Memory B cell (primary cell): ENCODE results near the gene TOM1L1.

ENCODE experiments used
- ATAC-seq: fragments of 150-1000 bp; cut with Tn5 transposase; 2 replicates; pipeline ENCODE4 v1.10.0; 2021; ENCODE audit warnings: low read depth, mild to moderate bottlenecking, moderate library complexity
- DNase-seq, 2 donors: peaks; one replicate each; pipeline ENCODE4 v3.0.0; 2022; ENCODE audit warnings: low spot score in 2 of 2
- H3K27ac Mint-ChIP-seq: one replicate; pipeline ENCODE4 v1.8.0; 2022; ENCODE audit warnings: mild to moderate bottlenecking, moderate library complexity, mixed read lengths
- H3K27me3 Mint-ChIP-seq: one replicate; pipeline ENCODE4 v1.8.0; 2022; ENCODE audit warnings: mixed read lengths
- H3K36me3 Mint-ChIP-seq: one replicate; pipeline ENCODE4 v1.8.0; 2022; ENCODE audit warnings: mild to moderate bottlenecking, mixed read lengths
- H3K4me1 Mint-ChIP-seq: one replicate; pipeline ENCODE4 v1.8.0; 2022; ENCODE audit warnings: mixed read lengths
- H3K4me3 Mint-ChIP-seq: one replicate; pipeline ENCODE4 v1.8.0; 2022; ENCODE audit warnings: mild to moderate bottlenecking, moderate library complexity, mixed read lengths
- H3K9me3 Mint-ChIP-seq: one replicate; pipeline ENCODE4 v1.8.0; 2022; ENCODE audit warnings: mixed read lengths

Gene TOM1L1

DNA sequence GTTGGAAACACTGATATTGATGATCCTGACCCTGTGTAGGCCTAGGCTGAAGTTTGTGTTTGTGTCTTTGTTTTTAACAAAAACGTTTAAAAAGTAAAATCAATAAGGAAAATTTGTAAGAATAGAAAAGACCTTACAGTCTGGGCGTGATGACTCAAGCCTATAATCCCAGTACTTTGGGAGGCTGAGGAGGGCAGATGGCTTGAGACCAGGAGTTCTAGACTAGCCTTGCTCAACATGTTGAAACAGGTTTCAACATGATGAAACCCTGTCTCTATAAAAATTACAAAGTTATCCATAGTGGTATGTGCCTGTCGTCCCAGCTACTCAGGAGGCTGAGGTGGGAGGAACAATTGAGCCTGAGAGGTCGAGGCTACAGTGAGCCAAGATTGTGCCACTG, 18.3 kb upstream of the TOM1L1 start:
- no peaks in the 10 kb centered on the region for H3K27me3 Mint-ChIP-seq
- H3K27ac Mint-ChIP-seq = no peak overlapping the region
- no peak for ATAC-seq
- H3K36me3 Mint-ChIP-seq = no peaks in the 10 kb centered on the region
- DNase-seq = no peak
- no peak overlapping the region for H3K4me3 Mint-ChIP-seq
- no peaks in the 10 kb centered on the region for H3K9me3 Mint-ChIP-seq
- no peaks in the 10 kb centered on the region for H3K4me1 Mint-ChIP-seq

GRCh38 chr17:54882950-54883349, 17.7 kb upstream of the TOM1L1 start:
- H3K4me3 Mint-ChIP-seq = no peak overlapping the region
- H3K27ac Mint-ChIP-seq = no peak overlapping the region
- no peaks in the 10 kb centered on the region for H3K4me1 Mint-ChIP-seq
- no peak for ATAC-seq
- DNase-seq = no peak
- H3K36me3 Mint-ChIP-seq = no peaks in the 10 kb centered on the region
- no peaks in the 10 kb centered on the region for H3K27me3 Mint-ChIP-seq
- H3K9me3 Mint-ChIP-seq = no peaks in the 10 kb centered on the region

DNA sequence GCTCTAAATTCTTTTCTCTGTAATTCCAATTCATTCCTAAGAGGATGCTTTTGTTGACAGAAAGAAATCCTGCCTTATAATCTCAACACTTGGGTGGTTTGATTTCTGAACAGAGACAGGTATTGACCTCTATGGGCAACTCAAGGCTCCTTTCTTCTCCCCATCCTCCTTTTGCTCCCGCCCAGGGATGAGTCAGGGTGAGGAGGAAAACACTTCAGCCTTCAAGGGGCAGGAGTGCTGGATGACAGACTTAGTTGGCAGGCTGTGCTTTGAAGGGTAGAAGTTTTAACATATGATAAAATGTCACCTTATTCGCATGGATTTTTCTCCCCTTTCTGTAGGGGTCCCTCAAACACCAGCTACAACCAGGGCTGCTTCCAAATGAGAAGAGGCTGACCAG, 16.7 kb upstream of the TOM1L1 start:
- Mint-ChIP-seq H3K4me1 (no peaks in the 10 kb centered on the region), H3K9me3 (no peaks in the 10 kb centered on the region), H3K27me3 (no peaks in the 10 kb centered on the region), H3K4me3 (no peak overlapping the region), H3K27ac (no peak overlapping the region), H3K36me3 (no peaks in the 10 kb centered on the region)
- DNase-seq (no peak), ATAC-seq (no peak)

- H3K27ac Mint-ChIP-seq = no peak overlapping the region
- ATAC-seq (no peak), DNase-seq (no peak)
- no peaks in the 10 kb centered on the region for H3K36me3 Mint-ChIP-seq
- no peaks in the 10 kb centered on the region for H3K4me1 Mint-ChIP-seq
- H3K27me3 Mint-ChIP-seq = peaks cover 2% of the 10 kb centered on the region
- H3K4me3 Mint-ChIP-seq = no peak overlapping the region
- no peaks in the 10 kb centered on the region for H3K9me3 Mint-ChIP-seq
Observed at GRCh38 chr17:54887787-54888186, 12.9 kb upstream of the TOM1L1 start.

GRCh38 chr17:54888254-54888653, 12.4 kb upstream of the TOM1L1 start:
- ATAC-seq = no peak

DNA sequence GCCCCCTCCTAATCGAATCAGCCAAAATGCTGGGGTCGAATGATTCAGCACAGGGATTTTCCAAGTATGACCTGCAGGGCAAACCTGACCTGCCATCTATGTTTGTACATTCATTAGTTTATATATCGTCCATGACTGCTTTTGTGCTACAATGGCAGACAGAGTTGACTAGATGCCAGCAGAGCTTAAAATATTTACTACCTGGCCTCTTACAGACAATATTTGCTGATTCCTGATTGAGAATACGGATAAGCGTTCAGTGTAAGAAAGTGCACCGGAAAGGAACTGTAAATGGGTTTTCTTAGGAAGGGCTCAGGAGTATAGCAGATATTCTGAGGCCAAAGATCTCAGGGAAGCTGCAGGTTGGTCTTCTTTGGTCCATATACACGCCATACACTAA, 11.7 kb upstream of the TOM1L1 start:
- no peaks in the 10 kb centered on the region for H3K4me1 Mint-ChIP-seq

More at GRCh38 chr17:54888254-54888653, 12.4 kb upstream of the TOM1L1 start:
- Mint-ChIP-seq H3K4me3 (no peak overlapping the region), H3K36me3 (no peaks in the 10 kb centered on the region), H3K4me1 (no peaks in the 10 kb centered on the region), H3K27ac (no peak overlapping the region), H3K9me3 (no peaks in the 10 kb centered on the region), H3K27me3 (peaks cover 3% of the 10 kb centered on the region)
- no peak for DNase-seq

GRCh38 chr17:54891176-54891821, 9.4 kb upstream of the TOM1L1 start:
- H3K4me3 Mint-ChIP-seq = no peak overlapping the region
- no peaks in the 10 kb centered on the region for H3K9me3 Mint-ChIP-seq
- no peaks in the 10 kb centered on the region for H3K4me1 Mint-ChIP-seq
- H3K36me3 Mint-ChIP-seq = no peaks in the 10 kb centered on the region
- ATAC-seq = no peak
- no peak overlapping the region for H3K27ac Mint-ChIP-seq
- no peak for DNase-seq
- peaks cover 6% of the 10 kb centered on the region for H3K27me3 Mint-ChIP-seq

More for the DNA sequence above, 11.7 kb upstream of the TOM1L1 start:
- Mint-ChIP-seq H3K9me3 (no peaks in the 10 kb centered on the region), H3K27ac (no peak overlapping the region), H3K27me3 (peaks cover 5% of the 10 kb centered on the region), H3K36me3 (no peaks in the 10 kb centered on the region), H3K4me3 (no peak overlapping the region)
- DNase-seq (no peak), ATAC-seq (no peak)

DNA sequence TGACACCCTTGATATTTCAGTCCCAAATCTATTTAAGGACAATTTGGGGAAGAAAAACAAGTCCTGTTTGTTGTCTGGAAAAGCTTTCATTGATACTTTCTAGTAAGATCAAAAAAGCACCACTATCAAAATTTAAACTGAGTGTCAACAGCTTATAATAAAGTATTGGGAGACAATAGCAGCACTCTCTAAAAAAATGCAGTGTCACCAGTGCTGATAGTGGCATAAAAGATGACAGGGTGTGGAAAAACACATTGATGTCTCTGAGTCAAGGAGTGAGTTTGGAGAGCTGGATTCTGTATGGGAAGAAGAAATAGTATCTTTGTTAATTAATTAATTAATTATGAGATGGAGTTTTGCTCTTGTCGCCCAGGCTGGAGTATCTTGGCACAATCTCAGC, 8.3 kb upstream of the TOM1L1 start:
- DNase-seq (no peak), ATAC-seq (no peak)
- Mint-ChIP-seq H3K27ac (no peak overlapping the region), H3K27me3 (peaks cover 10% of the 10 kb centered on the region), H3K4me3 (no peak overlapping the region), H3K4me1 (no peaks in the 10 kb centered on the region), H3K9me3 (no peaks in the 10 kb centered on the region), H3K36me3 (no peaks in the 10 kb centered on the region)

- no peaks in the 10 kb centered on the region for H3K36me3 Mint-ChIP-seq
- no peak overlapping the region for H3K4me3 Mint-ChIP-seq
- ATAC-seq = no peak
- no peaks in the 10 kb centered on the region for H3K4me1 Mint-ChIP-seq
- H3K27me3 Mint-ChIP-seq = peaks cover 12% of the 10 kb centered on the region
- no peaks in the 10 kb centered on the region for H3K9me3 Mint-ChIP-seq
- H3K27ac Mint-ChIP-seq = no peak overlapping the region
- no peak for DNase-seq
Observed at GRCh38 chr17:54898576-54898975, 2.1 kb upstream of the TOM1L1 start.

DNA sequence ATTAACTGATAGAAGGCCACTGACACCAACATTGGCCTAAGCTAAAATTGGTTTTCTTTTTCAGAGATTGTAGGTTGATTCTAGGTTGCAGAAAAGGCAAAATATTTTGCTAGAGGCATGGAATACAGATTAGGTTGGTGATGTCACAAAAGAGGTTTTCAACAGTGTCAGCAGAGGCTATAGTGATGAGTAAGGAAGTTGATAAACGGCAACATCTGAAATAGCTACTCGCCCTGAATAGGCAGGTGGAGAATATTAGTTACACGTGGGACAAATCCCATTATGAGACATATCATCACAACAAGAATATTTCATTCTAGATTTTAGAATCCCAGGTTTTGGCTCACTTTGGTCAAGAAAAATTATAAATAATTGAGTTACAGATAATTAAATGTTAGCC, 1.5 kb upstream of the TOM1L1 start:
- Mint-ChIP-seq H3K4me1 (no peaks in the 10 kb centered on the region), H3K9me3 (no peaks in the 10 kb centered on the region), H3K36me3 (no peaks in the 10 kb centered on the region), H3K4me3 (no peak overlapping the region), H3K27ac (no peak overlapping the region), H3K27me3 (peaks cover 12% of the 10 kb centered on the region)
- DNase-seq = no peak
- no peak for ATAC-seq

DNA sequence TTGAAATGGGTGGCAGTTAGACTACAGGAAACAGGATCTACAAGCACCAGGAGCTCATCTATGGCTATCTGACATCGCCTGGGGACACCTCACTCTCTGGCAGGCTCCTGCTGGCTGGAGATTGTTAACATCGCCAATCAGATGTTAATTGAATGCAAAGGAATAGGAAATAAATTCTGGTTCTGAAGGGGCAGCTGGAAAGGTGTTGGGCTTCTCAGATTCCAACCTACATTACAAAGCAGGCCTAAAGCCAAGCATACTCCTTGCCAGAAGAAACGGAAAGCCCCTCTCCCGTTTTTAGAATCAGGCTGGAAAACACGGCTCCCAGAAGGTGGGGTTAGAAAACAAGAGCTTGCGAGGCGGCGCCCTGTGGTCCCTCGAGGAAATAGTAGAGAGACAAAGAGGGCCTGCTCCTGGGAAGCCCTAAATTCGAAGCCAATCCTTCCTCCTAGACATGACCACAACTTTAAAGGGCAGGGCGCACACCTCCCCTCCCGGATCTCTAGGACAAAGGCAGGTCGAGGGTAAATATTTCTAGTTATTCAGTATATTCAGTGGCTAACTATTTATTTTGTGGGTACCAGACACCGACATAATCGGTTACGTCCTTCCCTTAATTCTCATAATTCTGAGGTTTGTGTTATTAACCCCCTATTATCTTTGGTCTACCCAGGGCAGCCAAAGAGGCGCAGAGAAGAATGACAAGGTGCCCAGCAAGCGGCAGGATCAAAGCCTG, 763 bp upstream of the TOM1L1 start:
- Mint-ChIP-seq H3K4me3 (no peak overlapping the region), H3K27me3 (peaks cover 12% of the 10 kb centered on the region), H3K4me1 (no peaks in the 10 kb centered on the region), H3K36me3 (no peaks in the 10 kb centered on the region), H3K9me3 (no peaks in the 10 kb centered on the region), H3K27ac (no peak overlapping the region)
- ATAC-seq = no peak
- no peak for DNase-seq

DNA sequence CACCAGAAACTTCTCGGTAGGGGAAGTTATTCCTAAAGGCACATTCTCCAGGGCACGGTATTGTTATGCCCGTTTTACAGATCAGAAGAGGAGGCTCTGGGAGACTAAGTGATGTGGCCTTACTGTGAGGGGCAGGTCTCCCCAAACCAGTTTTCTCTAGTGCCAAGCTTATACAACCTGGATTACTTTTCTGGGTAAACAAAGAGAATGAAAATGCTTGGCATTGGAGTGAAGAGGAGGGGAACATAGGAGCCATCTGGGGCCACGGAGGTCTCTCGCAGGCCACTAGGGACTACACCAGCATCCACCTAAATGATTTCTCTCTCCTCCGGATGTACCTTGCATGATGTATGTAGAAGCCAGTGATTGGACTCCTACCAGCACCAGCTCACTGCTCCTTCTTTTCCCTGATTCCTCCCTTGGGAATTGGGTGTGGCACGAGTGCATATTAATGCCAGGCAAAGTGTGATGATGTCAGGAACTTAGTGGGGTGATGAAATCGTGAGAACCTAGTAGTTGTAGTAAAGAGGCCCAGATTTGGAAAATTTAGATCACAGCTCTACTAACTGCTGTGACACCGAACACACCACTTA, 674 bp downstream of the TOM1L1 start:
- Mint-ChIP-seq H3K9me3 (no peaks in the 10 kb centered on the region), H3K4me3 (no peak overlapping the region), H3K27me3 (peaks cover 10% of the 10 kb centered on the region), H3K4me1 (no peaks in the 10 kb centered on the region), H3K27ac (no peak overlapping the region), H3K36me3 (no peaks in the 10 kb centered on the region)
- no peak for ATAC-seq
- DNase-seq = no peak

- ATAC-seq (no peak), DNase-seq (no peak)
- Mint-ChIP-seq H3K9me3 (no peaks in the 10 kb centered on the region), H3K27me3 (peaks cover 6% of the 10 kb centered on the region), H3K4me1 (no peaks in the 10 kb centered on the region), H3K4me3 (no peak overlapping the region), H3K36me3 (no peaks in the 10 kb centered on the region), H3K27ac (no peak overlapping the region)
Observed at GRCh38 chr17:54902017-54902416, 1.4 kb downstream of the TOM1L1 start.

DNA sequence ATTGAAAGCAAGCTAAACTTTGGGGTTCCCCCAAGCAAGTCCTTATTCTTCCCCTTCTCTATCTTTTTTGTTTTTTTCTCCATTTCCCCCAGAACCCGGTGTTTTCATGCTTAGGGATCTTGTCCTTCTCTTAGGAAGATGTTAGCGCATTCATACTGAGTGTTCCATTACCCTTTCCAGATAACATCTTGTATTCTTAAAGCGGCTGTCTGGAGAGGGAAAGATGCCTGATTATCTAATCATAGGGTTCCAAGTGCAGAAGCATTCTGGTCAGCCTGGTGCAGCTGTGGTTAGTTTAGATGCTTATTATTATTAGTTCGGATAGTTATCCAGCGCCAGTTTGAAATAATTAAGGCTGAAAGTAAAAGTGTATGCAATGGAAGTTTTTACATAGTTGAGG, 2.0 kb downstream of the TOM1L1 start:
- ATAC-seq (no peak), DNase-seq (no peak)
- Mint-ChIP-seq H3K36me3 (no peaks in the 10 kb centered on the region), H3K27me3 (peaks cover 6% of the 10 kb centered on the region), H3K4me1 (no peaks in the 10 kb centered on the region), H3K27ac (no peak overlapping the region), H3K9me3 (no peaks in the 10 kb centered on the region), H3K4me3 (no peak overlapping the region)

DNA sequence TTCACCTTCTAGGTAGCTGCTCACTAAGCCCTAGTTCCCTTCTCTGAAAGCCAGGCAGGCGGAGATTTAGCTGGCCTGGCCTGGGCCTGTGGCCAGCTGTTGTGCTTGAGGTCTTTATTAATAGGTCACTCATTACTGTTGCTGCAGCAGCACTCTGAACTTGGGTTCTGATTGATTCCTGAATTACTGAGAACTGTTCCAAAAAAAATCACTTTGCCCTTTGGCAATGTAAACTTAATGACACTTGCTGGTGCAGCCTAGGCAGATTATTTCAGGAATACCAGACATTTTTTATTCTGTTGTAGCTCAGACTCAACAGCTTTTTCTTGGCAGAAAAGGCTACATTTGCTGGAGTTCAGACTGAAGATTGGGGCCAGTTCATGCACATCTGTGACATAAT, 2.7 kb downstream of the TOM1L1 start:
- H3K9me3 Mint-ChIP-seq = no peaks in the 10 kb centered on the region
- H3K27me3 Mint-ChIP-seq = peaks cover 8% of the 10 kb centered on the region
- DNase-seq (no peak), ATAC-seq (no peak)
- H3K36me3 Mint-ChIP-seq = no peaks in the 10 kb centered on the region
- no peaks in the 10 kb centered on the region for H3K4me1 Mint-ChIP-seq
- no peak overlapping the region for H3K27ac Mint-ChIP-seq
- H3K4me3 Mint-ChIP-seq = no peak overlapping the region
